Upper lobe of left lung (tissue), 6 donors: ENCODE data around the gene LYPD4. TPM values are rescaled to one million over a fixed set of nuclear protein-coding genes. Genes with fewer than 3 reads are reported as not detected.
"Not testable (repeated sequence)": the region's sequence is repeated elsewhere in the genome, so short reads cannot be mapped to it uniquely, and the experiment has no call there.

Experiments used
- ATAC-seq, 2 donors: fragments of 200-7000 bp; cut with Tn5 transposase; one replicate each; pipeline ENCODE4 v1.9.1; 2022; ENCODE audit warnings: mild to moderate bottlenecking in 2 of 2, moderate library complexity in 2 of 2; ENCODE audit not compliant: low FRiP score in 2 of 2
- DNase-seq, 2 donors: peaks; one replicate each; pipeline ENCODE4 v3.0.0-alpha.2; 2019 to 2020
- H3K27ac ChIP-seq, 4 donors: fragments of 200-600 bp; sonication (generic); one replicate each; pipeline ENCODE4 v1.5.1; 2016 to 2019
- H3K27me3 ChIP-seq, 4 donors: fragments of 200-600 bp; sonication (generic); one replicate each; pipeline ENCODE4 v1.5.1; 2017 to 2019
- H3K36me3 ChIP-seq, 4 donors: fragments of 200-600 bp; sonication (generic); one replicate each; pipeline ENCODE4 v1.5.1; 2016 to 2019
- H3K4me1 ChIP-seq, 4 donors: fragments of 200-600 bp; sonication (generic); one replicate each; pipeline ENCODE4 v1.5.1; 2018 to 2019
- H3K4me3 ChIP-seq, 4 donors: fragments of 200-600 bp; sonication (generic); one replicate each; pipeline ENCODE4 v1.5.1; 2017 to 2019; ENCODE audit warnings: mild to moderate bottlenecking in 2 of 4, moderate library complexity in 1 of 4
- H3K9me3 ChIP-seq, 4 donors: fragments of 200-600 bp; sonication (generic); one replicate each; pipeline ENCODE4 v1.5.1; 2018 to 2019
- CTCF ChIP-seq, 6 experiments: fragments of 450-650 bp in 4 of 6; fragments of 200-600 bp in 2 of 6; sonication (generic) in 2 of 6; IDR thresholded peaks; one replicate each; pipeline ENCODE4 v1.5.1; 2016 to 2019; ENCODE audit warnings: antibody characterized with exemption in 6 of 6
- EP300 ChIP-seq, 4 donors: sonication (generic); formaldehyde crosslinking; IDR thresholded peaks; one replicate each; pipeline ENCODE4 v1.5.1; 2017; ENCODE audit warnings: antibody characterized with exemption in 4 of 4, control low read depth in 2 of 4
- POLR2A ChIP-seq, 4 donors: fragments of 450-650 bp; IDR thresholded peaks; one replicate each; pipeline ENCODE4 v1.5.1; 2016 to 2017; ENCODE audit warnings: antibody characterized with exemption in 4 of 4, mild to moderate bottlenecking in 2 of 4
- POLR2AphosphoS5 ChIP-seq, 2 donors: sonication (generic); formaldehyde crosslinking; IDR thresholded peaks; one replicate each; pipeline ENCODE4 v1.5.1; 2017; ENCODE audit warnings: antibody characterized with exemption in 2 of 2
- WGBS, 2 donors: methylation state at CpG; one replicate each; pipeline ENCODE4 v1.1.5; 2017 to 2018; 5-methylcytosine and 5-hydroxymethylcytosine counted together
- total RNA-seq, 6 donors: library from RNA; depleted of rRNA in 4 of 6; stranded (reverse); fragments of >200 nt in 4 of 6; gene quantifications; one replicate each; pipeline versions ENCODE4 v1.1.0 to v1.2.1, GENCODE V29; 2016 to 2021
- donor health status: DM: no; HTN: no; CAD: no; lungs with moderate emphysema.
- donor health status: DM: no; HTN: yes; CAD: no; lungs with severe emphysema.

The LYPD4 gene
- total RNA-seq, 6 donors from 2014 or later, result not detected

- ATAC-seq (no peak), DNase-seq (peak in 1 of 2 donors; percentile 54)
- H3K9me3 ChIP-seq, result no peaks in the 10 kb centered on the region
- H3K27me3 ChIP-seq, result no peaks in the 10 kb centered on the region
- H3K36me3 ChIP-seq, result no peaks in the 10 kb centered on the region
- no peak overlapping the region for H3K27ac ChIP-seq
- H3K4me3 ChIP-seq, result no peak overlapping the region
- WGBS, 2 donors, result 89 to 92% methylated on average over 13 to 21 of the region's 21 CpGs
- peaks cover 8 to 29% (median 18%) of the 10 kb centered on the region in 4 donors for H3K4me1 ChIP-seq
- TF ChIP-seq POLR2A (IDR thresholded peaks at IDR 0.05) (no peak), CTCF (IDR thresholded peaks at IDR 0.05) (no peak), EP300 (IDR thresholded peaks at IDR 0.05) (no peak), POLR2AphosphoS5 (IDR thresholded peaks at IDR 0.05) (no peak)
These were observed 34.6 kb upstream of the LYPD4 start for GRCh38 chr19:41879080-41879479.

DNA sequence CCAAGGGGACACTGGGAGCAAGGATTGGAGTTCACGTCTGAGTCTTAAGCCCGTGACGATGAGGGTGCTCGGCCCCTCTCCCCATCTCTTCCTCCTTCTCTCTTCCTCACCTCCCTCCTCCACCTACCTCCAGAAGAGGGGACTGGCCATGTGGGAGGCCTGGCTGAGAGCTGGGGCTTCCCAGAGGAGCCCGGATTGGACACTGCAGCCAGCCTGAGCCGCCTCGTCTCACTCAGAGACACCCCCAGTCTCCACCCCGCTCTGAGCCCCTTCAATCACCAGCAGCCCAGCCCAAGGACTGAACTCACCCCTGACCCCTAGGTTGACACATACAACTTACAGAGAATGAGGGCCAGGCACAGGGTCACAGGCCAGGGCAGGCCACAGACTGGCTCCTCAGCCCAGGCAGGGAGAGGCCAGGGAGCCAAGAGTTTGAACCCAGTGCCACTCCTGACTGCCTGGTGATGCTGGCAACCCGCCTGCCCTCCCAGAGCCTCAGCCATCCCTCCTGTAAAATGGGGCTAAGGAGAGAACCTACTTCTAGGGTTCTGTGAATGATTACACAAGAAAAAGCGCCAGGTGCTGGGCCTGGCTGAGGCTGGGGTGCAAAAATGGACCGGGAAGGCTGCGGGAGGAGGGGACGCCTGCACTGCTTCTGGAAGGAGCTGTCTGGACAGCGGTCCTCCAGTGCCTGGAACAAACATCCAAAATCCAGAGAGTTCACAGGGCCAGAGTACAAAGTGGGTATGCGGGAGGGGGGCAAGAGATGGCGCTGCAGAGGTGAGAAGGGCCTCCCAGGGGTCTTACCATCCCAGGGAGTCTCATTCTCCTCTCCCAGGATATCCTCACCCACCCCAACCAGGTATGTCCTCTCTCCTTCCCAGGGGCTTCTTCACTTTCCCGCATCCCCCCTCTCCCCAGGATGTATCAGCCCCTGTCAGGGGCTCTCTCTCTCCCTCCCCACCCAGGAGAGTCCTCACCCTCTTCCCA, 33.7 kb upstream of the LYPD4 start:
- DNase-seq (no peak), ATAC-seq (no peak)
- Histone ChIP-seq H3K4me3 (no peak overlapping the region), H3K36me3 (no peaks in the 10 kb centered on the region), H3K9me3 (no peaks in the 10 kb centered on the region), H3K27ac (peak overlapping the region in 3 of 4 donors; percentile 49 to 75 (median 65)), H3K27me3 (no peaks in the 10 kb centered on the region), H3K4me1 (peaks cover 12 to 32% (median 25%) of the 10 kb centered on the region in 4 donors)
- TF ChIP-seq EP300 (IDR thresholded peaks at IDR 0.05), result no peak
- TF ChIP-seq CTCF (IDR thresholded peaks at IDR 0.05), result no peak
- no peak for TF ChIP-seq POLR2A (IDR thresholded peaks at IDR 0.05)
- TF ChIP-seq POLR2AphosphoS5 (IDR thresholded peaks at IDR 0.05), result no peak
- 70 to 72% methylated on average over 17 of the region's 17 CpGs for WGBS, 2 donors

- Histone ChIP-seq H3K4me1 (peaks cover 19 to 36% (median 30%) of the 10 kb centered on the region in 4 donors), H3K27me3 (no peaks in the 10 kb centered on the region), H3K9me3 (no peaks in the 10 kb centered on the region), H3K36me3 (peaks cover 0 to 7% (median 1%) of the 10 kb centered on the region in 4 donors), H3K27ac (peak within 1 kb of the TSS in 3 of 4 donors; percentile 49 to 75 (median 65)), H3K4me3 (no peak within 1 kb of the TSS)
- TF ChIP-seq POLR2AphosphoS5 (IDR thresholded peaks at IDR 0.05) (no peak), EP300 (IDR thresholded peaks at IDR 0.05) (no peak), POLR2A (IDR thresholded peaks at IDR 0.05) (no peak), CTCF (IDR thresholded peaks at IDR 0.05) (no peak)
- peak in 1 of 2 donors; percentile 52 for DNase-seq
- ATAC-seq, result peak in 1 of 2 donors; percentile 46
- WGBS, 2 donors, result 51 to 58% methylated on average over 6 to 8 of the region's 9 CpGs
These were observed 32.7 kb upstream of the LYPD4 start, which contains the start of gene CD79A for GRCh38 chr19:41876847-41877832. CD79A (plus strand) TSS chr19:41877279; CDS start chr19:41877305, 26 bp downstream.

- H3K27me3 ChIP-seq, H3K9me3 ChIP-seq, DNase-seq, H3K4me3 ChIP-seq, ATAC-seq: not testable (repeated sequence)
- peak overlapping the region in 2 of 4 donors; percentile 65 to 75 for H3K27ac ChIP-seq
- H3K36me3 ChIP-seq, result peaks cover 10 to 19% (median 13%) of the 10 kb centered on the region in 4 donors
- WGBS, 2 donors, result 72 to 89% methylated on average over 3 of the region's 3 CpGs
- H3K4me1 ChIP-seq, result peaks cover 23 to 35% (median 29%) of the 10 kb centered on the region in 4 donors
These were observed 31.5 kb upstream of the LYPD4 start for GRCh38 chr19:41875973-41876372.
